GM15510 (cell line): ENCODE measurements around the gene RNU7-1.

Experiments
- POLR2A ChIP-seq: IDR thresholded peaks from 3 replicates; pipeline ENCODE4 v1.6.1; 2011; ENCODE audit warnings: borderline replicate concordance; ENCODE audit not compliant: insufficient read length; ENCODE audit errors: extremely low read depth

The RNU7-1 gene

GRCh38 chr12:6942331-6942665, 1.3 kb upstream of the RNU7-1 start:
- TF ChIP-seq POLR2A: no peak

DNA sequence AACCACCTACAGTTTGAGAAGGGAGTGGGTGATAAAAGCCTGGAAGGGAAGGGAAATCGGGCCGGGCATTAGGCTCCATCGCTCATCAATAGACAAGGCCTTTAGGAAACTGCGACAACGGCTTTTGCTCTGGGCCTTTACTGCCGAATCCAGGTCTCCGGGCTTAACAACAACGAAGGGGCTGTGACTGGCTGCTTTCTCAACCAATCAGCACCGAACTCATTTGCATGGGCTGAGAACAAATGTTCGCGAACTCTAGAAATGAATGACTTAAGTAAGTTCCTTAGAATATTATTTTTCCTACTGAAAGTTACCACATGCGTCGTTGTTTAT, 261 bp upstream of the RNU7-1 start:
- no peak for TF ChIP-seq POLR2A

DNA sequence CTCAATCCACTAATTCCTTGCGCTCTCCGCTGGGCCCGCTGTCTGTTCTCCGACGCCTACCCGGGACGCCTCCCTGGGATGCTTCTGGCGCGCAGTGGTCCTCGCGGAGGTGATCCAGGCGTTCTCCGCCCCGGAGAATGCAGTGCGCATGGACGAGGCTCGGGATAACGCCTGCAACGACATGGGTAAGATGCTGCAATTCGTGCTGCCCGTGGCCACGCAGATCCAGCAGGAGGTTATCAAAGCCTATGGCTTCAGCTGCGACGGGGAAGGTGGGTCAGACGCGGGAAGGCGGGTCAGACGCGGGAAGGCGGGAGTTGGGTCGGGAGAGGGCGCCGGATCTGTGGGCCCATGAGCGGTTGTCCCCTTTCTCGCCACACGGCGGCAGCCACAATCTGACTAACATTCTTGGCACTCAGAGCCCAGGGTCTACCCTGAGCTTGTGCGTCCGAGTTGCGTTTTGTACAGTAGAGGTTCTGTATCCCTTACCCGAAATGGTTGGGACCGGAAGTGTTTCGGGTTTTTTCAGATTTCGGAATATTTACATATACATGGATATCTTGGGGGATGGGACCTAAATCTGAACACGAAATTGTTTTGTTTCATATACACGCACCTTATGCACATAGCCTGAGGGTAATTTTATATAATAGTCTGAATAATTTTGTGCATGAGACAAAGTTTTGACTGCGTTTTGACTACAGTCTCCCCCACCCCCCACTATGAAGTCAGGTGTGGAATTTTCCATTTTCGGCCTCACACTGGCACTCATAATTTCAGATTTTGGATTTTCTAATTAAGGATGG, 968 bp downstream of the RNU7-1 start:
- TF ChIP-seq POLR2A: no peak

GRCh38 chr12:6945613-6946012, 2.0 kb downstream of the RNU7-1 start:
- no peak for TF ChIP-seq POLR2A

DNA sequence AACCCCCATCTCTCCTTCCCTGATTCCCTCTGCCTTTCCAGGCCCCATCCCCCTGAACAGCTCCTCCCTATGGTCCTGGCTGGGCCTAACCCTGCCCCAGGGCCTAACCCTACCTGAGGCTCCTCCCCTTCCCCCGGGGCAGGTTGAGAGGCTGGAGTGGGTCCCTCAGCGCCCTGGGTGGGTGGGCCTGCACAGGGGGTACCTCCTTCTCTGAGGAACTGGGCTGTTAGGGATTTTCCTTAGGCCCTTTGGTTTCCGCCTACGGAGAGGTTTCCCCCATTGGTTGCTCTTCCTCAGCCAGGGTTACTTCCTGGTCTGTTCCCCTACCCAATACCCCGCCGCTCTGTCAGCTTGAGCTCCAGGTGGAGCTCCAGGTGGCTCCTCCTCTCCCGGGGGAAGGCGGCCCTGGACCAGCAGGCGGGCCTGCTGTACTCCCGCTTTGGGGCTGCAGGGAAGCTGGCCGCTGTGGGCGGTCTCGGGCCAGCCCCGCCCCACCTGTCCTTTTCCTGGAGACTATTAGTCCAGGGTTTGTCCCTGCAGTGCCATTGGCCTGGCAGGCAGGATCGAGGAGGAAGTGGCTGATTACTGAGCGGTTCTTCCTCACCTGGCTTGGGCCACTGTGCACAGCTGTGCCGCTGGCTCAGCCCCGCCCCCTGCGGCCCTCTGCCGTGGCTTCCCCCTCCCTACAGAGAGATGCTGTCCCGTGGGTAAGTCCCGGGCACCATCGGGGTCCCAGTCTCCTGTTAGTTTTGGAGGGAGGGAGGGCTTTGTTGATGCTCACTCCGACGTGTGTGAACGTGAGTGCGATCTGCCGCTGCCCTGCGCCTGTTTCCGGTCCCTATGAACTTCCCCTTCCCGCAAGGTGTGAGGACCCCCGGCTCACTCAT, 2.7 kb downstream of the RNU7-1 start:
- peak; percentile 55 for TF ChIP-seq POLR2A

GRCh38 chr12:6946920-6947374, 3.3 kb downstream of the RNU7-1 start:
- TF ChIP-seq POLR2A: no peak

- TF ChIP-seq POLR2A: no peak
Observed at GRCh38 chr12:6947615-6948014, 4.0 kb downstream of the RNU7-1 start.

- TF ChIP-seq POLR2A: peak; percentile 33
Observed at GRCh38 chr12:6948873-6949594, 5.4 kb downstream of the RNU7-1 start.

DNA sequence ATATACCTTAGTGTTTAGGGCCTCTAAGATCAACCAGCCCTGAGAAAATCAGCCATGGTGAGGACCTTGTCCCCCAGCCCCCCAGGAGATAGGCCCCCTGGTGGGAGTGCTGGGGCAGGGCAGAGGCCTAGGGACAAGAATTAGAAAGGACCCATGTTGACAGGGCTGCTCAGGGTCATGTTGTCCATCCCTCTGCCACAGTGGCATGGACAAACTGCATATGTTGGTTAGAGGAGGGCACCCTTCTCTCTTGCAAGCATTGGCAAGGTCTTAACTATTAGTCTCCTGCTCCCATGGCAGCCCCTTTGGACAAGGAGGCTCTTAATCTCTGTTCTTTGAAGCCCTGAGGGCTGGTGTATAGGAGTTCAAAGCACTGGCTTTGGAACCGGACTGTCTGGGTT, 6.8 kb downstream of the RNU7-1 start:
- TF ChIP-seq POLR2A: no peak

- peak; percentile 96 for TF ChIP-seq POLR2A
Observed at GRCh38 chr12:6950811-6951540, 7.4 kb downstream of the RNU7-1 start, which contains the start of gene PTPN6. TSS of gene PTPN6 (plus strand) at chr12:6951356. CDS start at chr12:6951513, 157 bp downstream.

- no peak for TF ChIP-seq POLR2A
Observed at GRCh38 chr12:6951551-6952120, 8.0 kb downstream of the RNU7-1 start.

- TF ChIP-seq POLR2A: peak; percentile 37
Observed at GRCh38 chr12:6952121-6952862, 8.7 kb downstream of the RNU7-1 start.

DNA sequence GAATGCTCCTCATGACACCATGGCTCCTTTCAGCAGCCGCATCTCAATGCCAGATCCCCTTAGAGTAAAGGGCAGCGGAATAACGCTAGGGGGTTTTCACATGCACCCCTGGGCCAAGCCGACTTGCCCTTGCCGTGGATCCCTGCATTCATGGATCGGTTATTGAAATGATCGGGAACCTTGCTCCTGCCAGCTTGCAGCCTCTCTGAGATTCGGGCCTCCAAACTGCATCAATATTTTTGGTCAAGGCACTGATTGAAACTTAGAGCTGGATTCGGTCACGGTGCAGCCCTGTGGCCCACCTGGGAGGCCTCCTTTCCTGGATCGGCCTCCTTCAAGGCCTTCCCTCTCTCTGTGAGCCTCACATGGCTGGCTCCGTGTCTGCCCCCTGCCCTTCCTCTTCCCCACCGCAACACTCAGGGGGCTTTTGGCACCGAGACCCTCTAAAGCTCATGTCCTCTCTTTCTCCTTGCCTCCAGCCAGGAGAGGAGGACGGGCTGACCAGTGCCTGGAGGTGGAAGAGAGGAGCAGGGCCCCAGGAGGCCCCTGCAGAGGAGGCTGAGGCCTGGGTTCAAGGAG, 9.3 kb downstream of the RNU7-1 start:
- TF ChIP-seq POLR2A: no peak
